Stimulated activated CD4-positive, alpha-beta T cell treated with anti-CD3 and anti-CD28 coated beads, TNF-alpha, amount 100 ng/mL, for 24 hours (primary cell): ENCODE results near the gene RHEB.

Experiments used
- DNase-seq, 3 experiments: peaks; one replicate each; pipeline ENCODE4 v3.0.0-alpha.2; 2020; ENCODE audit warnings: low read depth in 3 of 3

Gene RHEB

GRCh38 chr7:151470711-151471110 is 49.0 kb downstream of the RHEB start:
- DNase-seq: no peak

GRCh38 chr7:151469281-151469680 is 50.4 kb downstream of the RHEB start:
- no peak for DNase-seq

- no peak for DNase-seq
Measured at GRCh38 chr7:151468217-151469018, 51.3 kb downstream of the RHEB start.

- DNase-seq: no peak
Measured at GRCh38 chr7:151465169-151465568, 54.5 kb downstream of the RHEB start.

GRCh38 chr7:151462306-151462779 is 57.4 kb downstream of the RHEB start:
- DNase-seq: no peak

- DNase-seq: no peak
Measured at GRCh38 chr7:151461942-151462230, 57.8 kb downstream of the RHEB start.

- DNase-seq: no peak
Measured at GRCh38 chr7:151461096-151461941, 58.4 kb downstream of the RHEB start.

GRCh38 chr7:151460474-151460855 is 59.2 kb downstream of the RHEB start:
- DNase-seq: no peak

GRCh38 chr7:151459726-151460473 is 59.8 kb downstream of the RHEB start:
- no peak for DNase-seq

- DNase-seq: no peak
Measured at GRCh38 chr7:151457534-151457933, 62.2 kb downstream of the RHEB start.

GRCh38 chr7:151456782-151457181 is 62.9 kb downstream of the RHEB start:
- DNase-seq: no peak

- no peak for DNase-seq
Measured at GRCh38 chr7:151456276-151456675, 63.4 kb downstream of the RHEB start.

GRCh38 chr7:151455690-151456089 is 64.0 kb downstream of the RHEB start:
- DNase-seq: no peak

GRCh38 chr7:151454932-151455530 is 64.7 kb downstream of the RHEB start:
- DNase-seq: no peak

- no peak for DNase-seq
Measured at GRCh38 chr7:151454305-151454704, 65.4 kb downstream of the RHEB start.

GRCh38 chr7:151453326-151453791 is 66.3 kb downstream of the RHEB start:
- DNase-seq: no peak

- no peak for DNase-seq
Measured at GRCh38 chr7:151452680-151453325, 66.9 kb downstream of the RHEB start.

GRCh38 chr7:151451626-151452571 is 67.8 kb downstream of the RHEB start:
- DNase-seq: no peak

GRCh38 chr7:151451156-151451555 is 68.5 kb downstream of the RHEB start:
- no peak for DNase-seq

GRCh38 chr7:151449990-151450389 is 69.7 kb downstream of the RHEB start:
- DNase-seq: no peak
